ENCODE results near the gene GLRX5. TPM values are rescaled to one million over a fixed set of nuclear protein-coding genes. Genes with fewer than 3 reads are reported as not detected.

GLRX5 gene
- total and polyA plus RNA-seq, 2 donors (not counting 1 experiment from before 2014, with no cell fraction given): 28.4 to 47.6 TPM

GRCh38 chr14:95504135-95505029, 30.5 kb upstream of the GLRX5 start:
- Histone ChIP-seq H3K9me3 (ENCODE audit: control insufficient read depth, insufficient read depth, low read depth, low read length) (no peaks in the 10 kb centered on the region), H3K9ac (ENCODE audit: insufficient read depth, low read length) (no peak overlapping the region), H3K4me1 (ENCODE audit: control insufficient read depth, extremely low read depth, insufficient read depth, low read length) (peaks cover 33% of the 10 kb centered on the region), H2AFZ (ENCODE audit: low read length) (no peak overlapping the region), H4K20me1 (ENCODE audit: control insufficient read depth, extremely low read depth, insufficient read depth, low read length) (no peaks in the 10 kb centered on the region), H3K27ac (ENCODE audit: insufficient read depth, low read length) (peak overlapping the region; percentile 51), H3K27me3 (ENCODE audit: control insufficient read depth, insufficient read depth, low read length) (no peaks in the 10 kb centered on the region), H3K36me3 (ENCODE audit: control insufficient read depth, insufficient read depth, low read length) (peaks cover 1% of the 10 kb centered on the region), H3K79me2 (ENCODE audit: control insufficient read depth, insufficient read depth, low read length) (peaks cover 42% of the 10 kb centered on the region), H3K4me3 (replicated peaks in 1 of 4; ENCODE audit: control extremely low read depth in 1 of 4, insufficient read depth in 1 of 4, low read depth in 3 of 4, low read length in 4 of 4) (no peak overlapping the region), H3K4me2 (ENCODE audit: extremely low read depth, insufficient read depth, low read length) (peak overlapping the region; percentile 52)
- TF ChIP-seq EZH2 (IDR thresholded peaks at IDR 0.05; ENCODE audit: low read length, missing control alignments) (no peak), CTCF (conservative IDR thresholded peaks at IDR 0.05 in 1 of 2, IDR thresholded peaks at IDR 0.05 in 1 of 2; ENCODE audit: low read depth in 1 of 2, low read length in 2 of 2) (no peak)
- peak; percentile 74 to 85 for DNase-seq (ENCODE audit: low read depth in 2 of 2)

GRCh38 chr14:95505030-95505589, 29.7 kb upstream of the GLRX5 start:
- peaks cover 31% of the 10 kb centered on the region for H3K4me1 ChIP-seq (ENCODE audit: control insufficient read depth, extremely low read depth, insufficient read depth, low read length)
- no peak overlapping the region for H3K4me3 ChIP-seq (replicated peaks in 1 of 4; ENCODE audit: control extremely low read depth in 1 of 4, insufficient read depth in 1 of 4, low read depth in 3 of 4, low read length in 4 of 4)
- no peak overlapping the region for H2AFZ ChIP-seq (ENCODE audit: low read length)
- H3K9me3 ChIP-seq (ENCODE audit: control insufficient read depth, insufficient read depth, low read depth, low read length): no peaks in the 10 kb centered on the region
- no peak for TF ChIP-seq CTCF (conservative IDR thresholded peaks at IDR 0.05 in 1 of 2, IDR thresholded peaks at IDR 0.05 in 1 of 2; ENCODE audit: low read depth in 1 of 2, low read length in 2 of 2)
- no peak for TF ChIP-seq EZH2 (IDR thresholded peaks at IDR 0.05; ENCODE audit: low read length, missing control alignments)
- no peak overlapping the region for H3K27ac ChIP-seq (ENCODE audit: insufficient read depth, low read length)
- no peak overlapping the region for H3K9ac ChIP-seq (ENCODE audit: insufficient read depth, low read length)
- H3K36me3 ChIP-seq (ENCODE audit: control insufficient read depth, insufficient read depth, low read length): peaks cover 1% of the 10 kb centered on the region
- no peaks in the 10 kb centered on the region for H3K27me3 ChIP-seq (ENCODE audit: control insufficient read depth, insufficient read depth, low read length)
- H4K20me1 ChIP-seq (ENCODE audit: control insufficient read depth, extremely low read depth, insufficient read depth, low read length): no peaks in the 10 kb centered on the region
- no peak for DNase-seq (ENCODE audit: low read depth in 2 of 2)
- peaks cover 45% of the 10 kb centered on the region for H3K79me2 ChIP-seq (ENCODE audit: control insufficient read depth, insufficient read depth, low read length)
- H3K4me2 ChIP-seq (ENCODE audit: extremely low read depth, insufficient read depth, low read length): no peak overlapping the region

GRCh38 chr14:95507174-95507573, 27.7 kb upstream of the GLRX5 start:
- no peak overlapping the region for H2AFZ ChIP-seq (ENCODE audit: low read length)
- H3K4me1 ChIP-seq (ENCODE audit: control insufficient read depth, extremely low read depth, insufficient read depth, low read length): peaks cover 18% of the 10 kb centered on the region
- no peak overlapping the region for H3K4me3 ChIP-seq (replicated peaks in 1 of 4; ENCODE audit: control extremely low read depth in 1 of 4, insufficient read depth in 1 of 4, low read depth in 3 of 4, low read length in 4 of 4)
- no peaks in the 10 kb centered on the region for H4K20me1 ChIP-seq (ENCODE audit: control insufficient read depth, extremely low read depth, insufficient read depth, low read length)
- no peaks in the 10 kb centered on the region for H3K27me3 ChIP-seq (ENCODE audit: control insufficient read depth, insufficient read depth, low read length)
- H3K4me2 ChIP-seq (ENCODE audit: extremely low read depth, insufficient read depth, low read length): peak overlapping the region; percentile 65
- no peak for TF ChIP-seq CTCF (conservative IDR thresholded peaks at IDR 0.05 in 1 of 2, IDR thresholded peaks at IDR 0.05 in 1 of 2; ENCODE audit: low read depth in 1 of 2, low read length in 2 of 2)
- no peak for TF ChIP-seq EZH2 (IDR thresholded peaks at IDR 0.05; ENCODE audit: low read length, missing control alignments)
- peaks cover 33% of the 10 kb centered on the region for H3K79me2 ChIP-seq (ENCODE audit: control insufficient read depth, insufficient read depth, low read length)
- H3K36me3 ChIP-seq (ENCODE audit: control insufficient read depth, insufficient read depth, low read length): no peaks in the 10 kb centered on the region
- H3K9me3 ChIP-seq (ENCODE audit: control insufficient read depth, insufficient read depth, low read depth, low read length): no peaks in the 10 kb centered on the region
- DNase-seq (ENCODE audit: low read depth in 2 of 2): peak; percentile 92 to 97
- peak overlapping the region; percentile 71 for H3K27ac ChIP-seq (ENCODE audit: insufficient read depth, low read length)
- no peak overlapping the region for H3K9ac ChIP-seq (ENCODE audit: insufficient read depth, low read length)

Data from fibroblast of lung (primary cell).